GM19328 (cell line): Measurements from ENCODE around the gene FAM167B.
"Not testable (repeated sequence)": the region's sequence is repeated elsewhere in the genome, so short reads cannot be mapped to it uniquely, and the experiment has no call there.

Experiments used
- ATAC-seq: cut with Tn5 transposase; IDR thresholded peaks from one replicate; pipeline ENCODE4 v1.9.1; 2021; ENCODE audit warnings: mild to moderate bottlenecking, moderate library complexity; ENCODE audit not compliant: unreplicated experiment

The FAM167B gene

GRCh38 chr1:32255072-32256071 lies 8.3 kb downstream of the FAM167B start:
- ATAC-seq: no peak

GRCh38 chr1:32256473-32257226 lies 9.6 kb downstream of the FAM167B start:
- ATAC-seq: no peak

GRCh38 chr1:32257227-32257508 lies 10.1 kb downstream of the FAM167B start:
- no peak for ATAC-seq

GRCh38 chr1:32263236-32263593 lies 16.2 kb downstream of the FAM167B start:
- not testable (repeated sequence) for ATAC-seq

GRCh38 chr1:32263744-32264143 lies 16.7 kb downstream of the FAM167B start:
- ATAC-seq: no peak

GRCh38 chr1:32265846-32266245 lies 18.8 kb downstream of the FAM167B start:
- ATAC-seq: no peak

- ATAC-seq: no peak
Measured at GRCh38 chr1:32266921-32267591, 20.0 kb downstream of the FAM167B start.

GRCh38 chr1:32269744-32270143 lies 22.7 kb downstream of the FAM167B start:
- ATAC-seq: no peak

- ATAC-seq: no peak
Measured at GRCh38 chr1:32272557-32273390, 25.8 kb downstream of the FAM167B start.

GRCh38 chr1:32273391-32274208 lies 26.6 kb downstream of the FAM167B start:
- no peak for ATAC-seq

GRCh38 chr1:32274646-32275340 lies 27.8 kb downstream of the FAM167B start:
- ATAC-seq: no peak

GRCh38 chr1:32275424-32275823 lies 28.4 kb downstream of the FAM167B start:
- ATAC-seq: no peak

GRCh38 chr1:32276032-32276782 lies 29.2 kb downstream of the FAM167B start:
- no peak for ATAC-seq

GRCh38 chr1:32284777-32285176 lies 37.8 kb downstream of the FAM167B start:
- not testable (repeated sequence) for ATAC-seq

GRCh38 chr1:32285658-32286057 lies 38.6 kb downstream of the FAM167B start:
- no peak for ATAC-seq

GRCh38 chr1:32286763-32287162 lies 39.7 kb downstream of the FAM167B start:
- no peak for ATAC-seq

- no peak for ATAC-seq
Measured at GRCh38 chr1:32289256-32289655, 42.2 kb downstream of the FAM167B start.

- ATAC-seq: no peak
Measured at GRCh38 chr1:32291145-32291707, 44.2 kb downstream of the FAM167B start.
